Measurements from ENCODE around the gene STN1.

DNA sequence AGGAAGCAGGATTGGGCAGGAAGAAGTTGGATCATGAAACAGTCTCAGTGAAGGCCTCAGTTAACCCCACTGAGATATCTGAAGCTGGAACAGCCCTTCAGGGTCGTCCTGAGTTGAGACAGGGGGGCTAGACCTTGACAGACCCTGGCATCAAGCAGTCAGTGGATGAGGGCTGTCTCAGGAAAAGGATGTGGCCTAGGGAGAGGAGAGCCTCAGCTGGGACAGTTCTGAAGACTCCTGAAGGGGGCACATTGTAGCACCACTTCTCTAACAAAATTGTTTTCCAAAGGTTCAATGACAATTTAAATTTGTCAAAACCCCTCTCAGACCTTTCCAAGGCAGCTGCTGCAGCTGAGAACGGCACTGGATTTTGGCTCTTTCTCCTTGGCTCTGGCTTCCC is 33.2 kb upstream of the STN1 start:
- TF ChIP-seq CBX3 (IDR thresholded peaks at IDR 0.05; ENCODE audit: borderline replicate concordance, low read depth) (no peak), CTCF (IDR thresholded peaks at IDR 0.05 in 2 of 3, conservative IDR thresholded peaks at IDR 0.05 in 1 of 3; ENCODE audit: control insufficient read depth in 2 of 3, extremely low read depth in 1 of 3, insufficient read depth in 1 of 3, low read depth in 3 of 3, low read length in 3 of 3) (no peak), ZNF274 (IDR thresholded peaks at IDR 0.05; ENCODE audit: insufficient read depth, insufficient read length) (no peak), EZH2 (IDR thresholded peaks at IDR 0.05; ENCODE audit: borderline replicate concordance, control insufficient read depth, low read depth, low read length) (no peak), EP300 (IDR thresholded peaks at IDR 0.05; ENCODE audit: borderline replicate concordance in 1 of 2, control insufficient read depth in 1 of 2, low read depth in 2 of 2, low read length in 2 of 2) (no peak), POLR2AphosphoS2 (IDR thresholded peaks at IDR 0.05; ENCODE audit: low read depth, low read length) (no peak)

Data from GM12878 (cell line).